ENCODE measurements around the gene ZCCHC2.

- TF ChIP-seq GATA2 (IDR thresholded peaks at IDR 0.05; ENCODE audit: low read depth, low read length): no peak
- no peak for TF ChIP-seq GATA3 (IDR thresholded peaks at IDR 0.05; ENCODE audit: low read depth, low read length)
Measured at GRCh38 chr18:62500174-62500573, 22.7 kb upstream of the ZCCHC2 start.
